ENCODE results near the gene BRSK2. TPM values are rescaled to one million over a fixed set of nuclear protein-coding genes. Genes with fewer than 3 reads are reported as not detected.
"Not testable (repeated sequence)": the region's sequence is repeated elsewhere in the genome, so short reads cannot be mapped to it uniquely, and the experiment has no call there.

The BRSK2 gene
- total RNA-seq, 2 donors from 2014 or later = 0.53 to 0.79 TPM

DNA sequence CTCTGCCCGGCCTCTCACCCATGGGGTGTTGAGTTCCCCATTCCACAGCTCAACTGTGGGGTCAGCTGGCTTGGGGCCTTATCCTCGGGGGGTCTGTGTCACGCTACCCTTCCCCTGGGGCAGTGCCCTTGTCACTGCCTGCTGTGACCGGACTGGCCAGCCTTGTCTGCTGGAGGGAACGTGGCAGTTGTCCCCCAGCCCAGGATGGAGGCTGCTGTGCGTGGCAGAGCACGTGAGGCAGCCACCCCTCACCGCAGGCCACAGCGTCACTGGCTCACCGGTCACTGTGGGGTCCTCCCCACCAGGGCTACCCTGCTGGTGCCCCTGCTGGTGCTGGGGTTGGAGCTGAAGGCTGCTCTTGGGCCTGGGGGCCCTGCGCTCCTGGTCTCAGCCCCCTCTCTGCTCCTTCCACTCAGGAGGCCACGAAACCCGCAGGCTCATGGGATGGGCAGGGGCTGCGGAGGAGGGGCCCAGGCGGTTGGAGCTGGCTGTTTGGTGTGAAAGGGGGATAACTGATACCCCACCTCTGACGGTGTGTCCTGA, 13.4 kb downstream of the BRSK2 start:
- DNase-seq = no peak
- no peak for ATAC-seq
- intact Hi-C loops (cut with DNase I, micrococcal nuclease) = no loop called here

DNA sequence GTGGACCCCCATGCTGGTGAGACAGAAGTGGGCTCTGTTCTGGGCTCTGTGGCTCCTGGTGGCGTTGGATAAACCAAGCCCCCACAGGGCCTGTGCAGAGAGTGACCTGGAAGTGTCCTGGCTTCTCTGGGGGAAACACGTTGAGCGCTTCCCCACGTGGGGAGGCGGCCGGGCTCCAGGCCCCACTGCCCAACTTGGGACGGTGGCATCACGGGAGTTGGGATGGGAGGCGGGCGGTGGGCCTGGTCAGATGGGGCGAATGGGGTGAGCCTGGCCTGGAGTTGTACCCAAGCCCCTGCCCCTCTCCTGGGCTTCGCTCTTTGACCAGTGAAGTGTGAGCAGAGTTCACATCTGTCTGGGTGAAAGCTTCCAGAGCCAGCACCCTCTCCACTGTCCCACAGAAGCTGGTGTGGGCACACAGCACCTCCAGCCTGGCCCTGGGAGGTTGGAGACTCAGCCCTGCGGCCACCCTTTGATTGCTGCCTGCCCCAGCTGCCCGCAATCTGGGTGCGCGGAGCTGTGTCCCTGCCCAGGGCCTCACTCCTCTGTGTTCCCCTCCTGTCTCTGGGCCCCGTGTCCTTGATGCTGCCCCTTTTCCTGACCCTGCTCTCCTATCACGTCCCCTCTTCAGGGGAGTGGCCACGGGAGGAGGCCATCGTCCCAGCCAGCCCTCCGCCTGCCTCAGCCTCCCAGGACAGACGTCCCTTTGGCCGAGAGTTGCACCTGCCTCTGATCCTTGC, 14.2 kb downstream of the BRSK2 start:
- intact Hi-C loops (cut with DNase I, micrococcal nuclease) = no loop called here
- DNase-seq (no peak), ATAC-seq (no peak)

DNA sequence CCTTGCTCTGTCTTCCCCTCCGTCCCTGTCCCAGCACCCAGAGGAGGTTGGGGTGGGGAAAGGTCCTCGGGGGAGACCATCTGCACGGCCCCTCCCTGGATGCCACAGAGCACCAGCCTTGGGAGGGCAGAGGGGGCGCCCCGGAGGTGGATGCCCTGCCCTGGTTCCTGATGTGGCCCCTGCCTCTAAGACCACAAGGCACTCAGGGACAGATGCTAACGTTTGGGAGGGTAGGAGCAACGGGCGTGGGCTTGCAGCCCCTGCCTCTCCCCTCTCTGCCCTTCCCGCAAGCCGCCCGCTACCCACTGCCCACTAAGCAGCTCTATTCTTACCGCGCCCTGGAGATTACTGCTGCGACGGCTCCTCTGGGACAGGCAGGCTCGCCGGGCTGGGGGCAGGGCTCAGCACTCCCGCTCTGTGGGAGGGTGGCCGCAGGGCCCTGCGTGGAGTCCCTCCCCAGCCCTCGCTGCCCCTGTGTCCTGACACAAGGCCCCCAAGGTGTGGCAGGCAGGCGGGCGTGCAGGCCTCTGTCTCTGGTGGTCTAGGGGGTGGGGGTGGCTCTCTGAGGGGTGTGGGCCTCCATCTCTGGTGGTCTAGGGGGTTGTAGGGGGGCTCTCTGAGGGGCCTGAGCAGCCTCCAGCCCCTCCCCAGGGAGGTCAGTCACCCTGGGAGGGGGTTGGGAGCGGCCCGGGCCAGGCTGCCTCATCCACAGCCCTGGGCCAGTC, 14.9 kb downstream of the BRSK2 start:
- intact Hi-C loops (cut with DNase I, micrococcal nuclease) = no loop called here
- ATAC-seq = no peak
- DNase-seq = no peak

DNA sequence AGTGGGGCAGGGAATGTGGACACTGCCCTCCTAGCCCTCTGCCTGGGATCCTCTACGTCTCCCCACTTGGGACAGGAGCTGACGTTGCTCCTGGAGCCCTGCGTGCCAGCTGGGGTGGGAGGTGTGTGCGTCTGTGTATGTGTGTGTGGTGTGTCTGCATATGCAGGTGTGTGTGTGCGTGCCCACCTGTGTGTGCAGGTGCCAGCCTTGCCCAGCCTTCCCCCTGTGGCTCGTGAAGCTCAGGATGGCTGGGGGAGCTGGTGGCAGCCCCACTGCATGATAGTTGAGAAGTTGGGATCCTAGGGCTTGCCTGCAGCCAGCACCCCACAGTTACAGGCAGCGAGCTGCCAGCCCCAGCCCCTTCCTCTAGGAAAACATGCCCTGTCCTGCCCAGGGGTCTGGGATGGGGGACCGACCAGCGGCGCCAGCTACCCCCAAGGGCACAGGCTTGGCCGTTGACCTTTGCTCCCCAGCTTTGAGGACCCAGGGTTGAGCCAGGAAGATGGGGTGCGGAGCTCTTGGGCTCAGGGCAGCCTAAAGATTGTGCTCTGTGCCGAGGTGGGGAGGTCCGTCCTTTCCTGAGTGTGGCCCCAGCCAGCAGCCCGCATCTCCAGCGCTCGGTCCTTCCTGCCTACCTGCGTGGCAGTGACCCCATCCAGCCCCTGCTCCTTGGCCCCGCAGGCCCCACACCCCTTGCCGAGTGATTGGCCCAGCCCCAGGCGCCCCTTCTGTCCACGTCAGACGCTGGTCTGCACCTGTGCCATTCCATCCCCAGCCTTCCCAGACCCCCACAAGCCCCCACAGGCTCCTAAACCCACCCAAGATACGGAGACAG, 15.7 kb downstream of the BRSK2 start:
- DNase-seq (no peak), ATAC-seq (no peak)
- intact Hi-C loops (cut with DNase I, micrococcal nuclease) = no loop called here

DNA sequence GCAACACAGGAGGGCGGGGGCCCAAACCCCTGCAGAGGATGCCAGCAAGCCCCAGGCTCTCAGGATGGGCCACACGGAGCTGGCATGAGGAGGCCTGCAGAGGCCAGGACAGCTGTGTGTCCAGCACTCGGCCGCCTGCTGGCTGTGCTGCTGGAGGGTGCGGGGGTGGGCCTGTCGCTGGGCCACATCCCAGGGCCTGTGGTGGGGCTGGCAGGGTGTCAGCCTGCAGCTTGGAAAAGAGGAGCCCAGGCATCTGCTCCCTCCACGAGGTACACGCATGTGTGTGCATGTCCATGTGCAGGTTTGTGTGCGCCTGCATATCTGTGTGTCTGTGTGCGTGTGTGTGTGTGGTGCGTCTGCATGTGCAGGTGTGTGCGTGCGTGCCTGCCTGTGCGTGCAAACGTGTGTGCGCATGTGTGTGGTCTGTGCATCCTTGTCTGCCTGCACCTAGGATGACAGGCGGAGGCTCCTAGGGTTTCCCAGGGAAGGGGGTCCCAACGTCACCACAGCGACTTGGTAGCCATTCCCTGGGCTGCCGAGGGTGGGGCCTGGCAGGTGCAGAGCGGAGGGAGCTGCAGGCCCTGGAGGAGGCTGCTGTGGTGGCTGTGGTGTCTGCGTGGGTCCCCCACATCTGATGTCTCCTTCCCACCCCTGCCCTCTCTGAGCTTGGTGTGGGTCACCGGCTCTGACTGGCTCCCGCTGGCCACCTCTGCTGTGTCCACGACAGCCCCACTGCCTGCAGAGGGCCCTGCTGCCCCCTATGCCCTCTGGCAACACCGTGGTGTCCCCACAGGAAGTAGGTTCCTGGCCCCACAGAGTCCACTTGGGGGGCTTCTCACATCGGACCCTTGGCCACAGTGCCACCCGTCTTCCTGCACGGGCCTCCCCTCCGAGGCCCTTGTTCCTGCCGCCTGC, 17.1 kb downstream of the BRSK2 start:
- intact Hi-C loops (cut with DNase I, micrococcal nuclease) = no loop called here
- DNase-seq (no peak), ATAC-seq (no peak)

DNA sequence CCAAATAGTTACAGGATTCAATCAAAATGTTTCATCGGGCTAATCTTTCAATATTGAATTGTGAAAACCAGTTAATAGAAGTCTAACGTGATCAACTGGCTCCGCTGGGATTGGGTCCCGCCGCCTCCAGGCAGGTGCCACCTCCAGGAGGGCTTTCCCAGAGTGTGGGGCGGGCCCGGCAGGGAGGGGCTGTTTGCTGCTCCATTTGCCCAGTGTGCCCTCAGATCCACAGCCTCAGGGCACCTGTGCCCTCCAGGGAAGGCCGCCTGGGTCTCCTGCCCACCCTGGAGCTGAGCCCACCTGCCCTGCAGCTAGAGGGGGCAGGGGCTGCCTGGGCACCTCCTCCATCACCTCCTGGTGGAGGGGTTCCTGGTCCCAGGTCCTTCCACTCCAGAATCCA, 17.9 kb downstream of the BRSK2 start:
- intact Hi-C loops (cut with DNase I, micrococcal nuclease) = no loop called here
- ATAC-seq = no peak
- no peak for DNase-seq

DNA sequence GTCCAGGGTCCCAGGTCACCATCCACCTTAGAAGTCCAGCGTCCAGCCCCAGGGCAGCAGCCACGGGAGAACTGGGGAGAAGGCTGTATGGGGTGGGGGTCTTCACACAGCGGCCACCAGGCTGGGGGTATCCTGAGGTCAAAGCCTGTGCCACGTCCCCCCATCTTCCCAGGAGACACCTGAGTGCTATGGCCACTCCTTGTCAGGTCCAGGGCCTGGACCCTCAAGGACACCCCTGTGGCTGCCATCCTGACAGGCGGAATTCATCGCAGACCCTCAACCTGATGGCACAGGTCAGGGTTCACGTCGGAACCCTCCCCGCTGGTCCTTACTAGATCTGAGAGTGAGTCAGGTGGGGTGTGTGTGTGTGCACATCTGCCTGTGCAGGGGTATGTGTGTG, 18.6 kb downstream of the BRSK2 start:
- intact Hi-C loops (cut with DNase I, micrococcal nuclease) = no loop called here
- no peak for ATAC-seq
- no peak for DNase-seq

- intact Hi-C loops (cut with DNase I, micrococcal nuclease) = no loop called here
- ATAC-seq = no peak
- DNase-seq = no peak
Measured at GRCh38 chr11:1409108-1409851, 19.5 kb downstream of the BRSK2 start.

- intact Hi-C loops (cut with DNase I, micrococcal nuclease); DNase-seq; ATAC-seq: not testable (repeated sequence)
Measured at GRCh38 chr11:1409852-1410125, 20.1 kb downstream of the BRSK2 start.

DNA sequence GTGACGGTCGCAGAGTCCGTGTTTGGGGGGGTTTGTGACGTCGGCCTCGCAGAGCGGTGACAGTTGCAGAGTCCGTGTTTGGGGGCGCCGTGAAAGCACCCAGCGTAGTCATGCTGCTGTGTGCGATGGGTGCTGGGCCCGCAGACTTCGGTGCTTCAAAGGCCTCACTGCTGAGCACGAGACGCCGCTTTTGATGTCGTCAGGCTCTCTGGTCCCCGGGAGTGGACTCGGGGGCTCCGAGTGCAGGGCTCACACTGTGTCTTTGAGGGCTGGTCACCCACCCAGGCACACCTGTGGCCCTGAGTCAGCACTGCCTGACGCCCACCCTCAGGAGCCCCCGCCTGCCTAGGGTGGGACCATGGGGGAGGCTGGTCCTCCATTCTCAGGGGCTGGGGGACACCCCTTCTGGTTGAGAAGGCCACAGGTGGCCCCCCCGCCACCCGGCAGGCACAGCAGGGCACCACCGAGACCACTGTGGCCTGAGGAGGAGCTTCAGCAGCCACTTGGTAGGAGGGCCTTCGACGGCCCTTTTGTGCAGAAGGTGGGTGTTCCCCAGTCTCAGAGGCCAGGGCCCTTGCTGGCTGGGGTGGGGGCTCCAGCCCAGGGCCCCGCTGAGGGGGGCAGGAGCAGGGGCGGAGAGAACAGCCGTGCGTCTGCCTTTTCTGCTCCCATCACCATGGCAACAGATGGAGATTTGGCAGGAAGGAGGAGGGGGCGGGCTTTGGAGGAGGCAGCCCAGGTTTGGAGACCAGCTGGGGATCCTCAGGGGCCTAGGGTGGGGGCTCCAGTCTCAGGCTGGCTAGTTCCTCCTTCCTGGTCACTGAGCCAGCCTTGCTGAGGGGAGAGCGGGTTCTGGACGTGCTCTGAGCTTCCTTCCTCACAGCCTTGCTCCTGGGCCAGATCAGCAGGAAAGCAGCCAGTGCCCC, 20.9 kb downstream of the BRSK2 start:
- ATAC-seq (no peak), DNase-seq (no peak)
- intact Hi-C loops (cut with DNase I, micrococcal nuclease) = no loop called here

GRCh38 chr11:1411301-1411700, 21.6 kb downstream of the BRSK2 start:
- intact Hi-C loops (cut with DNase I, micrococcal nuclease) = no loop called here
- no peak for ATAC-seq
- no peak for DNase-seq

- ATAC-seq; DNase-seq; intact Hi-C loops (cut with DNase I, micrococcal nuclease): not testable (repeated sequence)
Measured at GRCh38 chr11:1411739-1412138, 22.0 kb downstream of the BRSK2 start.

- intact Hi-C loops (cut with DNase I, micrococcal nuclease) = no loop called here
- ATAC-seq (no peak), DNase-seq (no peak)
Measured at GRCh38 chr11:1412377-1413095, 22.8 kb downstream of the BRSK2 start.

DNA sequence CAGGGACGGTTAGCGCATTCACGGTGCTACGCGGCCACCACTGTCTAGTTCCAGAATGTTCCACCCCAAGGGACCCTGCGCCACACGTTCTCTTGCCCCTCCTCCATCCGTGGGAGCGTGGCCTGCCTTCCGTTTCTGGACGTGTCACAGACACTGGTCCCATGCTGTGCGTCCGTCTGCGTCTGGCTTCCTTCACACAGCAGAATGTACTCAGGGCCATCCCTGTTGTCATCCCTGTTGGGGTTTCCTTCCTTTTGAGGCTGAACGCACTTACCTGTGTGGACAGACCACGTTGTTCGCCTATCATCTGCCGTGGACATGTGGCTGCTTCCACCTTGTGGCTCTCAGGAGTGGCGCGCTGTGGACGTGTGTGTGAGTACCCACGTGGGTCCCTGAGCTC, 24.9 kb downstream of the BRSK2 start:
- no peak for ATAC-seq
- DNase-seq = no peak
- intact Hi-C loops (cut with DNase I, micrococcal nuclease) = no loop called here

DNA sequence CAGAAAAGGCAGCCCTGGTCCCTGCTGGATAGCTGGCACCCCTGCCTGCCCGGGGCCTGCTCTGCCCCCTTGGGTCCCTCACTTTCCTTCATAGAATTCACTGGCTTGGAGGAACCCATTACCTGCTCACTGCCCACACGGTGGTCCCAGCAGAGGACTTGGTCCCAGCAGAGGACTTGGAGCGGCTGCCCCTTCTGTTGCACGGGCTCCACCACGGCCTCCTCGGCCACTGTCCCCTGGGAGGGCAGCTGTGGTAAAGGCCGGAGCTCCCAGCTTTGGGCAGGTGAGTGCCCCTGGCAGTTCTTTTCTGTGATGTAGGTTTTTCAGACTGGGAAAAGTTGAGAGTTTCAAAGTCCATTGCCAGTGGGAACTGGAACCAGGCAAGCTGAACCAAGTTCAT, 25.9 kb downstream of the BRSK2 start:
- no peak for DNase-seq
- intact Hi-C loops (cut with DNase I, micrococcal nuclease) = no loop called here
- ATAC-seq = no peak

DNA sequence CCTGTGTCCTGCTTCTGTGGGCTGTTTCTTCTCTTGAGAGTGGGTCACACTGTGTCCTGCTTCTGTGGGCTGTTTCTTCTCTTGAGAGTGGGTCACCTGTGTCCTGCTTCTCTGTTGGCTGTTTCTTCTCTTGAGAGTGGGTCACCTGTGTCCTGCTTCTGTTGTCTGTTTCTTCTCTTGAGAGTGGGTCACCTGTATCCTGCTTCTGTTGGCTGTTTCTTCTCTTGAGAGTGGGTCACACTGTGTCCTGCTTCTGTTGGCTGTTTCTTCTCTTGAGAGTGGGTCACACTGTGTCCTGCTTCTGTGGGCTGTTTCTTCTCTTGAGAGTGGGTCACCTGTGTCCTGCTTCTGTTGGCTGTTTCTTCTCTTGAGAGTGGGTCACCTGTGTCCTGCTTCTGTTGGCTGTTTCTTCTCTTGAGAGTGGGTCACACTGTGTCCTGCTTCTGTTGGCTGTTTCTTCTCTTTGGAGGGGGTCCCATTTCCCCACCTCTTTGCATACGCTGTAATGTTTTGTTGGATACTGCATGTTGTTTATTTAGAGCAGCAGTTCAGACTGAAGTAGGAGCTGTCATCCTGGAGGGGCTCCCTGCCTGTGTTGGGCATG, 28.6 kb downstream of the BRSK2 start:
- DNase-seq; intact Hi-C loops (cut with DNase I, micrococcal nuclease); ATAC-seq: not testable (repeated sequence)
